WERI-Rb-1 (cell line): ENCODE results near the gene APOH.

ENCODE experiments used
- DNase-seq: peaks from one replicate; pipeline ENCODE4 v3.0.0-alpha.2; 2020
- H3K27ac ChIP-seq: fragments of 250-450 bp; sonication (Bioruptor Pico); 2 replicates; pipeline ENCODE4 v1.5.1; 2020; ENCODE audit warnings: mild to moderate bottlenecking, moderate library complexity
- H3K27me3 ChIP-seq: fragments of 250-450 bp; sonication (Bioruptor Pico); 2 replicates; pipeline ENCODE4 v1.5.1; 2021; ENCODE audit warnings: mild to moderate bottlenecking, low read depth, moderate library complexity; ENCODE audit not compliant: insufficient read depth, severe bottlenecking
- H3K36me3 ChIP-seq: fragments of 250-450 bp; sonication (Bioruptor Pico); 2 replicates; pipeline ENCODE4 v1.5.1; 2020; ENCODE audit warnings: mild to moderate bottlenecking, moderate library complexity
- H3K4me3 ChIP-seq: 2 replicates; pipeline ENCODE4 v1.5.1; 2011; ENCODE audit warnings: low read depth, mild to moderate bottlenecking, control low read depth, low read length
- H3K9me3 ChIP-seq: fragments of 250-450 bp; sonication (Bioruptor Pico); 2 replicates; pipeline ENCODE4 v1.5.1; 2021; ENCODE audit warnings: mild to moderate bottlenecking, moderate library complexity; ENCODE audit not compliant: severe bottlenecking
- CTCF ChIP-seq: IDR thresholded peaks from 2 replicates; pipeline ENCODE4 v1.5.1; 2011; ENCODE audit warnings: low read depth, mild to moderate bottlenecking, control low read depth, inconsistent platforms, low read length

Gene APOH

GRCh38 chr17:66203274-66204015 is 25.8 kb downstream of the APOH start:
- Histone ChIP-seq H3K27me3 (no peaks in the 10 kb centered on the region), H3K9me3 (no peaks in the 10 kb centered on the region), H3K4me3 (no peak overlapping the region), H3K36me3 (no peaks in the 10 kb centered on the region), H3K27ac (no peak overlapping the region)
- no peak for DNase-seq
- no peak for TF ChIP-seq CTCF

GRCh38 chr17:66200685-66201092 is 28.5 kb downstream of the APOH start:
- Histone ChIP-seq H3K27ac (no peak overlapping the region), H3K27me3 (no peaks in the 10 kb centered on the region), H3K4me3 (no peak overlapping the region), H3K9me3 (no peaks in the 10 kb centered on the region), H3K36me3 (no peaks in the 10 kb centered on the region)
- DNase-seq: peak; percentile 74
- peak; percentile 80 for TF ChIP-seq CTCF

GRCh38 chr17:66198242-66198641 is 31.0 kb downstream of the APOH start:
- Histone ChIP-seq H3K4me3 (no peak overlapping the region), H3K27ac (no peak overlapping the region), H3K27me3 (no peaks in the 10 kb centered on the region), H3K9me3 (no peaks in the 10 kb centered on the region), H3K36me3 (no peaks in the 10 kb centered on the region)
- DNase-seq: no peak
- TF ChIP-seq CTCF: no peak

- H3K27ac ChIP-seq: peak overlapping the region; percentile 22; the same call in 1 of the 2 replicates
- no peaks in the 10 kb centered on the region for H3K9me3 ChIP-seq
- H3K4me3 ChIP-seq: peak overlapping the region; percentile 79
- no peaks in the 10 kb centered on the region for H3K27me3 ChIP-seq
- no peak for TF ChIP-seq CTCF
- DNase-seq: no peak
- H3K36me3 ChIP-seq: no peaks in the 10 kb centered on the region; the same call in 1 of the 2 replicates
Measured at GRCh38 chr17:66192378-66192687, 36.9 kb downstream of the APOH start.

- H3K36me3 ChIP-seq: no peaks in the 10 kb centered on the region; the same call in 1 of the 2 replicates
- no peaks in the 10 kb centered on the region for H3K27me3 ChIP-seq
- peak; percentile 95 for DNase-seq
- no peak for TF ChIP-seq CTCF
- peak within 1 kb of the TSS; percentile 79 for H3K4me3 ChIP-seq
- H3K9me3 ChIP-seq: no peaks in the 10 kb centered on the region
- H3K27ac ChIP-seq: peak within 1 kb of the TSS; percentile 61
Measured at GRCh38 chr17:66191593-66192377, 37.4 kb downstream of the APOH start, which contains the start of gene CEP112. Gene CEP112, minus strand, starts transcription at chr17:66192133.
